GM12865 (cell line): ENCODE measurements around the gene PRR12.

Source experiments
- DNase-seq: peaks from one replicate; pipeline ENCODE4 v3.0.0; 2010; ENCODE audit warnings: low read depth
- H3K4me3 ChIP-seq: 2 replicates; pipeline ENCODE4 v1.5.1; 2011; ENCODE audit warnings: mild to moderate bottlenecking, low read depth, low read length, control low read depth
- CTCF ChIP-seq: IDR thresholded peaks from 2 replicates; pipeline ENCODE4 v1.5.1; 2011; ENCODE audit warnings: low read length, control low read depth, low read depth, inconsistent platforms; ENCODE audit not compliant: insufficient read depth; ENCODE audit errors: missing control alignments

Gene PRR12

DNA sequence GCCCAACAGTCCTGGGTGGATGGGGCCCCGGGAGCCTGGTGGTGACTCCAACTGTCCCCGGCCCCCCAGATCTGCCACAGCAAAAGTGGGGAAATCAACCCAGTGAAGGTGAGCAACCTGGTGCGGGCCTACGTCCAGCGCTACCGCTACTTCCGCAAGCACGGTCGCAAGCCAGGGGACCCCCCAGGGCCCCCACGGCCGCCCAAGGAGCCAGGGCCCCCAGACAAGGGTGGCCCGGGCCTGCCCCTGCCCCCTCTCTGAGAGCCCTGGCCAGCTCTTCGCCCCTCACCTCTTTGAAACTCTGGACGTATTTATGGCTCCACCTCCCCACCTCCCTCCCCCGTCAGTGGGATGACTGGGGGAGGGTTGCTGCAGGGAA, 67.1 kb downstream of the PRR12 start:
- DNase-seq = no peak
- no peak overlapping the region for H3K4me3 ChIP-seq
- TF ChIP-seq CTCF = no peak

GRCh38 chr19:49658566-49659442, 67.8 kb downstream of the PRR12 start:
- H3K4me3 ChIP-seq = no peak overlapping the region
- DNase-seq = no peak
- TF ChIP-seq CTCF = no peak

DNA sequence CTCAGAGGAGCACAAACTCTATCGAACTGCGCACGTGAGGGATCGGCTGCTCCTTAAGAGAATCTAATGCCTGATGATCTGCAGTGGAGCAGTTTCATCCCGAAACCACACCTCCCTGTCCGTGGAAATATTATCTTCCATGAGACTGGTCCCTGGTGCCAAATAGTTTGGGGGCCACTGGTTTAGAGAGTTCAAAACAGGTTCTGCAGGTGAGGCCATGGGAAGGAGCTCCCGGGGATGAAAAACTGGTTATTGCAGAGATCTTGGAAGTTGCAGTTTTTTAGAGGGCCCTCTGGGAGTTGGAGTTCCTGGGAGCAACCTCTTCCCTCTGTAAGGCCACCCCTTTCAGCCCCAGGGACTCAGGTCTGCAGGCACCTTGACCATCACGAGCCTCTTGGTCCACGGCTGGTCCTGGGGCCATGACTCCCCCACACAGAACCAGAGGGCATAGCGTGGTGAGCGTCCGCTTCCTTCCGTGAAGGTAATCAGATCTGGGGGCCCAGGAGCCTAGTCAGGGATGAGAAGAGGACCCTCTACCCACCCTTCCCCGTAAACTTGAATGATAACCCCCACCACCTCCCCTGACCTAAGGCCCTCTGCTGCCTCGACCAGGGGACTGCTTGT, 69.5 kb downstream of the PRR12 start:
- TF ChIP-seq CTCF = no peak
- no peak overlapping the region for H3K4me3 ChIP-seq
- no peak for DNase-seq

- DNase-seq = no peak
Measured at GRCh38 chr19:49662011-49662410, 71.0 kb downstream of the PRR12 start.

GRCh38 chr19:49663224-49663623, 72.2 kb downstream of the PRR12 start:
- no peak overlapping the region; the same call in 1 of the 2 replicates for H3K4me3 ChIP-seq
- DNase-seq = no peak
- TF ChIP-seq CTCF = no peak

More at GRCh38 chr19:49662011-49662410, 71.0 kb downstream of the PRR12 start:
- no peak for TF ChIP-seq CTCF
- no peak overlapping the region for H3K4me3 ChIP-seq

DNA sequence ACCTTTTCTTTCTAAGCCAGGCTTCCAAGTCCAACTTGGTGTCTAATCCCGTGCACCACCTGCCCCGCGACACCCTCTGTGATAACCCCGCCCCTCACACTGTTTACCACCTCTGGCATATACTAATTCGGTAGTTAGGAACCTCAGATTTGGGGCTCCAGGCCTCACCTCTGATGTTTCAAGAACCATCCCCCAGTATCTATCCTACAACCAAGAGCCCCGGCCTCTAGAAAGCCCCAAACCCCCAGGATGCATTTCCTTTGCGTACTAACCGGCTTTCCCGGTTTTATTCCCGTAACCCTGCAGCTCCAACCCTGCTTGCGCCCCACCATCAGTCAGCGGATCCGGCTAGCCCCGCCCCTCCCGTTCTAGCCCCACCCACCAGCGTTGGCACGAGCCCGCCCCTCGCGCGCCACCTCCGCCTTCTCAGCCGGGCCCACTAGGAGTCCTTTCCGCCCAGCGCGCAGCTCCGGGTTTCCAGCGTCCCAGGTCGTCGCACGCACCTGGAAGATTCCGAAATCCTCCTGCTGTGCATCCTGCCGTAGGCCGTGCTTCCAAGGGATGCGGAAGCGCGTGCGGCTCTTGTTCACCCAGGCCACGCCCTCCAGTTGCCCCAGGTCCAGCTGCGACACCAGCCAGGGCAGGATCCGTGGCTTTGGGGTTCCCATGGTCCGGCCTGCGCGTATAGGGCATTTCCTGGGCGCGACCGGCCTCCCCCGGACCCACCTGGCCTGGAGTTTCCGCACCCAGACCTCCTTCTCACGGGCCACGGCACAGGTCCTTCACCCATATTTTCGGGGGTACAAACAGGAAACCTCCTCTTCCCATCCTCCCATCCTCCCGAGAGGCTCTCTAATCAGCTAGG, 73.4 kb downstream of the PRR12 start:
- H3K4me3 ChIP-seq = peak overlapping the region; percentile 57
- peak; percentile 84 for DNase-seq
- peak; percentile 0 for TF ChIP-seq CTCF
